Measurements from ENCODE around the gene NKAIN2. TPM values are rescaled to one million over a fixed set of nuclear protein-coding genes. Genes with fewer than 3 reads are reported as not detected.

Gene NKAIN2
- total and polyA plus RNA-seq, 9 of the 15 experiments (the other 6 are each of a cell fraction or from before 2014, with no cell fraction given), result not detected

DNA sequence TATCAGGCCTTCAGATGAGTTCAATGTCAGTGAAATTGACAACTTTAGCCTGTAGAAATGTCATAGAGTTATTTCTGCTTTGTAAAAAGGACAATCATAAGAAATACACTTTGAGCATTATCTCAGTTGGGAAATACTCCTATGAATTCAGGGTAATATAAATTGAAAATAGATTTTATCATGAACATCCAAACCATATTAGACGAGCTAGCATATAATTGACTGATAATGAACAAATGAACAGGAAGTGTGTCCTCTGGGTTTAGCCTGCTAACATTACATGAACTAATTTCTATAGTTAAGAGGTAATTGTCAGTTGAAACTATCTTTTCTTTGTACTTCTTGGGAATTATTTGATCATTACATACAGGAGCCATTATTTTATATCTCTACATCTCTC lies 689.6 kb downstream of the NKAIN2 start:
- no peak overlapping the region for H3K9ac ChIP-seq (ENCODE audit: insufficient read depth in 1 of 2, low read depth in 2 of 2, low read length in 2 of 2)
- in situ Hi-C loops (cut with MboI) (no loop called here), intact Hi-C loops (cut with micrococcal nuclease) (no loop called here)
- no peak overlapping the region for H3K27ac ChIP-seq (ENCODE audit: extremely low read depth, low read depth, low read length)
- no peak for FAIRE-seq
- ChIA-PET CTCF (ENCODE audit: low intra/inter-chr PET ratio) (no interaction called here), POLR2A (no interaction called here)
- no peaks in the 10 kb centered on the region for H3K27me3 ChIP-seq (ENCODE audit: control insufficient read depth in 2 of 2, insufficient read depth in 2 of 2, low read length in 2 of 2)
- TF ChIP-seq ZNF121 (CRISPR knock-in tag; conservative IDR thresholded peaks at IDR 0.05), result no peak
- TF ChIP-seq, protein P1, sequence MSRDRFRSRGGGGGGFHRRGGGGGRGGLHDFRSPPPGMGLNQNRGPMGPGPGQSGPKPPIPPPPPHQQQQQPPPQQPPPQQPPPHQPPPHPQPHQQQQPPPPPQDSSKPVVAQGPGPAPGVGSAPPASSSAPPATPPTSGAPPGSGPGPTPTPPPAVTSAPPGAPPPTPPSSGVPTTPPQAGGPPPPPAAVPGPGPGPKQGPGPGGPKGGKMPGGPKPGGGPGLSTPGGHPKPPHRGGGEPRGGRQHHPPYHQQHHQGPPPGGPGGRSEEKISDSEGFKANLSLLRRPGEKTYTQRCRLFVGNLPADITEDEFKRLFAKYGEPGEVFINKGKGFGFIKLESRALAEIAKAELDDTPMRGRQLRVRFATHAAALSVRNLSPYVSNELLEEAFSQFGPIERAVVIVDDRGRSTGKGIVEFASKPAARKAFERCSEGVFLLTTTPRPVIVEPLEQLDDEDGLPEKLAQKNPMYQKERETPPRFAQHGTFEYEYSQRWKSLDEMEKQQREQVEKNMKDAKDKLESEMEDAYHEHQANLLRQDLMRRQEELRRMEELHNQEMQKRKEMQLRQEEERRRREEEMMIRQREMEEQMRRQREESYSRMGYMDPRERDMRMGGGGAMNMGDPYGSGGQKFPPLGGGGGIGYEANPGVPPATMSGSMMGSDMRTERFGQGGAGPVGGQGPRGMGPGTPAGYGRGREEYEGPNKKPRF (IDR thresholded peaks at IDR 0.05; ENCODE audit: low read depth, low read length), result no peak
- no peak for TF ChIP-seq PYGO2 (tag; IDR thresholded peaks at IDR 0.05)
- TF ChIP-seq RFX7 (CRISPR knock-in tag; IDR thresholded peaks at IDR 0.05), result no peak
- TF ChIP-seq RBM39 (optimal IDR thresholded peaks at IDR 0.05; ENCODE audit: low read depth, low read length), result no peak
- TF ChIP-seq EP400 (IDR thresholded peaks at IDR 0.05), result no peak
- TF ChIP-seq RB1 (IDR thresholded peaks at IDR 0.05; ENCODE audit: low read depth), result no peak
- TF ChIP-seq RBM25 (IDR thresholded peaks at IDR 0.05; ENCODE audit: low read depth, low read length, severe bottlenecking), result no peak
- no peak for TF ChIP-seq SMARCE1 (IDR thresholded peaks at IDR 0.05)
- no peak for TF ChIP-seq ELF4 (CRISPR knock-in tag; IDR thresholded peaks at IDR 0.05)
- H4K20me1 ChIP-seq (replicated peaks; ENCODE audit: control insufficient read depth, insufficient read depth, low read length), result no peaks in the 10 kb centered on the region
- H3K4me3 ChIP-seq, result no peak overlapping the region
- H3K9me1 ChIP-seq (ENCODE audit: control insufficient read depth, insufficient read depth, low read length), result no peaks in the 10 kb centered on the region
- no peak for ATAC-seq
- H3K4me2 ChIP-seq (ENCODE audit: insufficient read depth, low read length), result no peak overlapping the region
- DNase-seq (ENCODE audit: extremely low read depth in 1 of 4, low spot score in 3 of 4), result no peak
- no peaks in the 10 kb centered on the region for H3K4me1 ChIP-seq (replicated peaks in 1 of 2; ENCODE audit: control insufficient read depth in 2 of 2, insufficient read depth in 2 of 2, low read length in 2 of 2)
- no peak overlapping the region for H2AFZ ChIP-seq (ENCODE audit: low read depth, low read length)
- BruUV-seq (replicated peaks), result no TSS peak
- H3K9me3 ChIP-seq (replicated peaks; ENCODE audit: control insufficient read depth, insufficient read depth, low read depth, low read length), result no peaks in the 10 kb centered on the region
- no peaks in the 10 kb centered on the region for H3K36me3 ChIP-seq (ENCODE audit: control insufficient read depth, insufficient read depth, low read length)
- 0% methylated on average over 1 of the region's 1 CpG for WGBS (ENCODE audit: insufficient coverage, low coverage, missing lambda C conversion rate)
- H3K79me2 ChIP-seq (ENCODE audit: control insufficient read depth, insufficient read depth, low read length), result no peaks in the 10 kb centered on the region
